Osteocyte (in vitro differentiated cells): ENCODE data around the gene TMEM154. TPM values are rescaled to one million over a fixed set of nuclear protein-coding genes. Genes with fewer than 3 reads are reported as not detected.

Experiments used
- DNase-seq: peaks from one replicate; pipeline ENCODE4 v3.0.0; 2021; ENCODE audit warnings: mixed read lengths; ENCODE audit not compliant: unreplicated experiment; ENCODE audit errors: extremely low spot score
- H3K27ac Mint-ChIP-seq: one replicate; pipeline ENCODE4 v1.8.0; 2021; ENCODE audit warnings: mild to moderate bottlenecking, mixed read lengths; ENCODE audit not compliant: unreplicated experiment
- H3K27me3 Mint-ChIP-seq: one replicate; pipeline ENCODE4 v1.8.0; 2021; ENCODE audit warnings: mixed read lengths; ENCODE audit not compliant: unreplicated experiment
- H3K36me3 Mint-ChIP-seq: one replicate; pipeline ENCODE4 v1.8.0; 2021; ENCODE audit warnings: mixed read lengths; ENCODE audit not compliant: unreplicated experiment
- H3K4me1 Mint-ChIP-seq: one replicate; pipeline ENCODE4 v1.8.0; 2021; ENCODE audit warnings: mixed read lengths; ENCODE audit not compliant: unreplicated experiment
- H3K4me3 Mint-ChIP-seq: one replicate; pipeline ENCODE4 v1.8.0; 2021; ENCODE audit warnings: mild to moderate bottlenecking, moderate library complexity, mixed read lengths; ENCODE audit not compliant: unreplicated experiment
- H3K9me3 Mint-ChIP-seq: one replicate; pipeline ENCODE4 v1.8.0; 2021; ENCODE audit warnings: mixed read lengths; ENCODE audit not compliant: unreplicated experiment
- CTCF ChIP-seq: fragments of 200-600 bp; sonication (generic); IDR thresholded peaks from 2 replicates; pipeline ENCODE4 v1.5.0; 2021; ENCODE audit warnings: antibody characterized with exemption, mild to moderate bottlenecking, moderate library complexity
- total RNA-seq: library from RNA; stranded (reverse); gene quantifications from 2 replicates; pipeline ENCODE4 v1.2.1, GENCODE V29; 2021

TMEM154 gene
- total RNA-seq, 1 donor from 2014 or later = 1.4 TPM

- no peak overlapping the region for H3K4me3 Mint-ChIP-seq
- H3K36me3 Mint-ChIP-seq = no peaks in the 10 kb centered on the region
- no peak for DNase-seq
- no peaks in the 10 kb centered on the region for H3K4me1 Mint-ChIP-seq
- peaks cover 42% of the 10 kb centered on the region for H3K27me3 Mint-ChIP-seq
- no peaks in the 10 kb centered on the region for H3K9me3 Mint-ChIP-seq
- TF ChIP-seq CTCF = no peak
- H3K27ac Mint-ChIP-seq = no peak overlapping the region
These were observed 43.4 kb upstream of the TMEM154 start for GRCh38 chr4:152723236-152723635.

- H3K4me1 Mint-ChIP-seq = no peaks in the 10 kb centered on the region
- no peak for TF ChIP-seq CTCF
- H3K4me3 Mint-ChIP-seq = no peak overlapping the region
- H3K27ac Mint-ChIP-seq = no peak overlapping the region
- DNase-seq = no peak
- H3K27me3 Mint-ChIP-seq = peaks cover 35% of the 10 kb centered on the region
- no peaks in the 10 kb centered on the region for H3K36me3 Mint-ChIP-seq
- H3K9me3 Mint-ChIP-seq = peaks cover 3% of the 10 kb centered on the region
These were observed 40.2 kb upstream of the TMEM154 start for GRCh38 chr4:152719801-152720556.

GRCh38 chr4:152719291-152719690 is 39.5 kb upstream of the TMEM154 start:
- peaks cover 3% of the 10 kb centered on the region for H3K9me3 Mint-ChIP-seq
- no peaks in the 10 kb centered on the region for H3K4me1 Mint-ChIP-seq
- no peak for DNase-seq
- H3K27ac Mint-ChIP-seq = no peak overlapping the region
- no peak overlapping the region for H3K4me3 Mint-ChIP-seq
- peaks cover 36% of the 10 kb centered on the region for H3K27me3 Mint-ChIP-seq
- H3K36me3 Mint-ChIP-seq = no peaks in the 10 kb centered on the region
- TF ChIP-seq CTCF = no peak

GRCh38 chr4:152715076-152715475 is 35.3 kb upstream of the TMEM154 start:
- no peak for TF ChIP-seq CTCF
- Mint-ChIP-seq H3K36me3 (no peaks in the 10 kb centered on the region), H3K27me3 (peaks cover 30% of the 10 kb centered on the region), H3K27ac (no peak overlapping the region), H3K9me3 (peaks cover 3% of the 10 kb centered on the region), H3K4me3 (no peak overlapping the region), H3K4me1 (no peaks in the 10 kb centered on the region)
- DNase-seq = no peak

GRCh38 chr4:152713951-152714705 is 34.3 kb upstream of the TMEM154 start:
- H3K4me3 Mint-ChIP-seq = no peak overlapping the region
- TF ChIP-seq CTCF = no peak
- no peaks in the 10 kb centered on the region for H3K4me1 Mint-ChIP-seq
- peaks cover 3% of the 10 kb centered on the region for H3K9me3 Mint-ChIP-seq
- peaks cover 21% of the 10 kb centered on the region for H3K27me3 Mint-ChIP-seq
- no peaks in the 10 kb centered on the region for H3K36me3 Mint-ChIP-seq
- no peak for DNase-seq
- H3K27ac Mint-ChIP-seq = no peak overlapping the region
